ENCODE measurements around the gene ADM.

Gene ADM

GRCh38 chr11:10310301-10310841 lies 5.5 kb downstream of the ADM start:
- peak; percentile 45 for DNase-seq

GRCh38 chr11:10311802-10312201 lies 6.9 kb downstream of the ADM start:
- DNase-seq: no peak

- DNase-seq: peak; percentile 38
Measured at GRCh38 chr11:10314199-10315072, 9.6 kb downstream of the ADM start.

- DNase-seq: no peak
Measured at GRCh38 chr11:10315083-10315482, 10.2 kb downstream of the ADM start.

GRCh38 chr11:10317151-10317755 lies 12.4 kb downstream of the ADM start:
- no peak for DNase-seq

- DNase-seq: no peak
Measured at GRCh38 chr11:10317776-10318526, 13.1 kb downstream of the ADM start.

- DNase-seq: no peak
Measured at GRCh38 chr11:10318527-10318802, 13.6 kb downstream of the ADM start.

GRCh38 chr11:10319702-10320558 lies 15.1 kb downstream of the ADM start:
- DNase-seq: no peak

- no peak for DNase-seq
Measured at GRCh38 chr11:10320736-10321465, 16.0 kb downstream of the ADM start.

GRCh38 chr11:10322401-10322800 lies 17.5 kb downstream of the ADM start:
- DNase-seq: peak; percentile 17

- peak; percentile 94 for DNase-seq
Measured at GRCh38 chr11:10322830-10323792, 18.2 kb downstream of the ADM start.

GRCh38 chr11:10323793-10324170 lies 18.9 kb downstream of the ADM start:
- DNase-seq: peak; percentile 58

- DNase-seq: no peak
Measured at GRCh38 chr11:10324474-10324873, 19.6 kb downstream of the ADM start.

- peak; percentile 86 for DNase-seq
Measured at GRCh38 chr11:10325277-10326011, 20.6 kb downstream of the ADM start.

- no peak for DNase-seq
Measured at GRCh38 chr11:10326012-10326964, 21.4 kb downstream of the ADM start.

- peak; percentile 63 for DNase-seq
Measured at GRCh38 chr11:10327254-10327653, 22.4 kb downstream of the ADM start.

- peak; percentile 78 for DNase-seq
Measured at GRCh38 chr11:10328314-10329098, 23.6 kb downstream of the ADM start.

- no peak for DNase-seq
Measured at GRCh38 chr11:10329356-10329755, 24.5 kb downstream of the ADM start.
